ENCODE data around the gene SPIB. TPM values are rescaled to one million over a fixed set of nuclear protein-coding genes. Genes with fewer than 3 reads are reported as not detected.
A peak's percentile ranks its signal among the peaks of the same experiment; 100 is the strongest.
"Not testable (repeated sequence)": the region's sequence is repeated elsewhere in the genome, so short reads cannot be mapped to it uniquely, and the experiment has no call there.

Gene SPIB
- total RNA-seq, 8 experiments from 2014 or later = 0.09 to 2.6 (median 0.47) TPM; not detected in 2

- Histone ChIP-seq H3K27ac (no peak overlapping the region), H3K4me3 (no peak overlapping the region), H3K4me1 (replicated peaks in 1 of 2) (peaks cover 8 to 10% of the 10 kb centered on the region in 2 donors)
- ATAC-seq (replicated peaks in 6 of 8) = peak; percentile 17 to 83 (median 34)
- WGBS, 10 experiments = 0 to 36% (median 20%) methylated on average over 1 to 16 of the region's 28 CpGs; no CpG with 5 or more reads in 2 of the 10 experiments
- in situ Hi-C loops (cut with MboI; ENCODE audit: low pct_unique_long_range_greater_than_20kb in 2 of 9, low sequenced_read_pairs in 9 of 9, unreplicated experiment in 9 of 9) = loop anchor here in 3 of 9 experiments (10.0 to 25.0 kb wide), 2 partner anchors 96 to 99 kb away; partner anchors contain the start of gene NAPSA (in 3 of the 3)
Observed at GRCh38 chr19:50461066-50461875, 42.5 kb downstream of the SPIB start.

GRCh38 chr19:50462970-50463369 lies 44.2 kb downstream of the SPIB start:
- no peak for ATAC-seq (replicated peaks in 6 of 8)
- WGBS, 10 experiments = 27 to 100% (median 60%) methylated on average over 1 to 7 of the region's 7 CpGs; no CpG with 5 or more reads in 1 of the 10 experiments
- Histone ChIP-seq H3K4me3 (no peak overlapping the region), H3K27ac (no peak overlapping the region), H3K4me1 (replicated peaks in 1 of 2) (peaks cover 16 to 22% of the 10 kb centered on the region in 2 donors)
- in situ Hi-C loops (cut with MboI; ENCODE audit: low pct_unique_long_range_greater_than_20kb in 2 of 9, low sequenced_read_pairs in 9 of 9, unreplicated experiment in 9 of 9) = loop anchor here in 3 of 9 experiments (10.0 to 25.0 kb wide), 2 partner anchors 98 to 101 kb away; partner anchors contain the start of gene NAPSA (in 3 of the 3)

- in situ Hi-C loops (cut with MboI; ENCODE audit: low pct_unique_long_range_greater_than_20kb in 2 of 9, low sequenced_read_pairs in 9 of 9, unreplicated experiment in 9 of 9) = loop anchor here in 3 of 9 experiments (10.0 to 25.0 kb wide), 2 partner anchors 100 to 102 kb away; partner anchors contain the start of gene NAPSA (in 3 of the 3)
Observed at GRCh38 chr19:50464348-50464747, 45.6 kb downstream of the SPIB start.

GRCh38 chr19:50465000-50465399 lies 46.3 kb downstream of the SPIB start:
- no peak for ATAC-seq (replicated peaks in 6 of 8)
- in situ Hi-C loops (cut with MboI; ENCODE audit: low pct_unique_long_range_greater_than_20kb in 2 of 9, low sequenced_read_pairs in 9 of 9, unreplicated experiment in 9 of 9) = loop anchor here in 3 of 9 experiments (10.0 to 25.0 kb wide), 2 partner anchors 100 to 103 kb away; partner anchors contain the start of gene NAPSA (in 3 of the 3)
- peaks cover 16 to 22% of the 10 kb centered on the region in 2 donors for H3K4me1 ChIP-seq (replicated peaks in 1 of 2)
- WGBS, 10 experiments = 100% methylated on average over 1 to 3 of the region's 13 CpGs; no CpG with 5 or more reads in 8 of the 10 experiments
- H3K27ac ChIP-seq = no peak overlapping the region
- no peak overlapping the region for H3K4me3 ChIP-seq

More at GRCh38 chr19:50464348-50464747, 45.6 kb downstream of the SPIB start:
- WGBS, 10 experiments = 48 to 84% (median 81%) methylated on average over 5 to 10 of the region's 19 CpGs; no CpG with 5 or more reads in 5 of the 10 experiments
- no peak overlapping the region for H3K27ac ChIP-seq
- H3K4me1 ChIP-seq (replicated peaks in 1 of 2) = peaks cover 16 to 22% of the 10 kb centered on the region in 2 donors
- H3K4me3 ChIP-seq = no peak overlapping the region
- no peak for ATAC-seq (replicated peaks in 6 of 8)

GRCh38 chr19:50465986-50466705 lies 47.4 kb downstream of the SPIB start:
- H3K4me3 ChIP-seq = no peak overlapping the region
- H3K4me1 ChIP-seq (replicated peaks in 1 of 2) = peaks cover 16 to 22% of the 10 kb centered on the region in 2 donors
- peak overlapping the region; percentile 53 to 83 for H3K27ac ChIP-seq
- ATAC-seq (replicated peaks in 6 of 8) = peak; percentile 63 to 90 (median 83)
- 15 to 70% (median 30%) methylated on average over 2 to 19 of the region's 29 CpGs; no CpG with 5 or more reads in 3 of the 10 experiments for WGBS, 10 experiments
- in situ Hi-C loops (cut with MboI; ENCODE audit: low pct_unique_long_range_greater_than_20kb in 2 of 9, low sequenced_read_pairs in 9 of 9, unreplicated experiment in 9 of 9) = loop anchor here in 3 of 9 experiments (10.0 to 25.0 kb wide), 2 partner anchors 101 to 104 kb away; partner anchors contain the start of gene NAPSA (in 3 of the 3)

- in situ Hi-C loops (cut with MboI; ENCODE audit: low pct_unique_long_range_greater_than_20kb in 2 of 9, low sequenced_read_pairs in 9 of 9, unreplicated experiment in 9 of 9) = loop anchor here in 3 of 9 experiments (10.0 to 25.0 kb wide), 2 partner anchors 102 to 104 kb away; partner anchors contain the start of gene NAPSA (in 3 of the 3)
- whole genome bisulfite sequencing, 10 experiments = 54 to 89% (median 85%) methylated on average over 4 to 7 of the region's 11 CpGs; no CpG with 5 or more reads in 7 of the 10 experiments
- Histone ChIP-seq H3K4me1 (replicated peaks in 1 of 2) (peaks cover 16 to 22% of the 10 kb centered on the region in 2 donors), H3K4me3 (no peak overlapping the region), H3K27ac (peak overlapping the region; percentile 53 to 83)
- no peak for ATAC-seq (replicated peaks in 6 of 8)
Observed at GRCh38 chr19:50466706-50467039, 47.9 kb downstream of the SPIB start.

- Histone ChIP-seq H3K27ac (no peak overlapping the region), H3K4me1 (replicated peaks in 1 of 2) (peaks cover 16 to 22% of the 10 kb centered on the region in 2 donors), H3K4me3 (no peak overlapping the region)
- no peak for ATAC-seq (replicated peaks in 6 of 8)
- 72 to 100% (median 77%) methylated on average over 1 to 8 of the region's 18 CpGs; no CpG with 5 or more reads in 6 of the 10 experiments for WGBS, 10 experiments
- in situ Hi-C loops (cut with MboI; ENCODE audit: low pct_unique_long_range_greater_than_20kb in 2 of 9, low sequenced_read_pairs in 9 of 9, unreplicated experiment in 9 of 9) = loop anchor here in 3 of 9 experiments (10.0 to 25.0 kb wide), 2 partner anchors 103 to 105 kb away; partner anchors contain the start of gene NAPSA (in 3 of the 3)
Observed at GRCh38 chr19:50467566-50467965, 48.8 kb downstream of the SPIB start.

GRCh38 chr19:50468818-50469217 lies 50.1 kb downstream of the SPIB start:
- 40 to 100% (median 71%) methylated on average over 1 to 5 of the region's 6 CpGs; no CpG with 5 or more reads in 3 of the 10 experiments for WGBS, 10 experiments
- Histone ChIP-seq H3K27ac (no peak overlapping the region), H3K4me3 (no peak overlapping the region), H3K4me1 (replicated peaks in 1 of 2) (peaks cover 16 to 22% of the 10 kb centered on the region in 2 donors)
- in situ Hi-C loops (cut with MboI; ENCODE audit: low pct_unique_long_range_greater_than_20kb in 2 of 9, low sequenced_read_pairs in 9 of 9, unreplicated experiment in 9 of 9) = loop anchor here in 3 of 9 experiments (10.0 to 25.0 kb wide), 2 partner anchors 104 to 107 kb away; partner anchors contain the start of gene NAPSA (in 3 of the 3)
- no peak for ATAC-seq (replicated peaks in 6 of 8)

GRCh38 chr19:50473336-50473735 lies 54.6 kb downstream of the SPIB start:
- 4 to 100% (median 37%) methylated on average over 1 to 3 of the region's 3 CpGs for WGBS, 10 experiments
- in situ Hi-C loops (cut with MboI; ENCODE audit: low pct_unique_long_range_greater_than_20kb in 2 of 9, low sequenced_read_pairs in 9 of 9, unreplicated experiment in 9 of 9) = loop anchor here in 2 of 9 experiments (25.0 kb wide), 1 partner anchor 111 kb away; the partner anchor contains the start of gene NAPSA (in 2 of the 2)
- not testable (repeated sequence) for H3K4me3 ChIP-seq; H3K27ac ChIP-seq; H3K4me1 ChIP-seq (replicated peaks in 1 of 2); ATAC-seq (replicated peaks in 6 of 8)

GRCh38 chr19:50475101-50475568 lies 56.4 kb downstream of the SPIB start:
- in situ Hi-C loops (cut with MboI; ENCODE audit: low pct_unique_long_range_greater_than_20kb in 2 of 9, low sequenced_read_pairs in 9 of 9, unreplicated experiment in 9 of 9) = no loop called here
- ATAC-seq (replicated peaks in 6 of 8) = no peak
- H3K27ac ChIP-seq = no peak overlapping the region
- peaks cover 5 to 9% of the 10 kb centered on the region in 2 donors for H3K4me1 ChIP-seq (replicated peaks in 1 of 2)
- no peak overlapping the region for H3K4me3 ChIP-seq
- 50 to 71% (median 71%) methylated on average over 2 to 4 of the region's 12 CpGs; no CpG with 5 or more reads in 7 of the 10 experiments for WGBS, 10 experiments

GRCh38 chr19:50475736-50476223 lies 57.0 kb downstream of the SPIB start:
- Histone ChIP-seq H3K4me3 (no peak overlapping the region), H3K27ac (no peak overlapping the region), H3K4me1 (replicated peaks in 1 of 2) (peaks cover 5 to 9% of the 10 kb centered on the region in 2 donors)
- in situ Hi-C loops (cut with MboI; ENCODE audit: low pct_unique_long_range_greater_than_20kb in 2 of 9, low sequenced_read_pairs in 9 of 9, unreplicated experiment in 9 of 9) = no loop called here
- no peak for ATAC-seq (replicated peaks in 6 of 8)
- 28 to 80% (median 55%) methylated on average over 1 to 5 of the region's 29 CpGs; no CpG with 5 or more reads in 4 of the 10 experiments for WGBS, 10 experiments

Measured in motor neuron (in vitro differentiated cells).